ENCODE measurements around the gene TYW1. TPM values are rescaled to one million over a fixed set of nuclear protein-coding genes. Genes with fewer than 3 reads are reported as not detected.
"Not testable (repeated sequence)": the region's sequence is repeated elsewhere in the genome, so short reads cannot be mapped to it uniquely, and the experiment has no call there.

TYW1 gene
- total RNA-seq, 1 donor from 2014 or later, result 17.7 TPM

GRCh38 chr7:67056683-67057082 is 60.0 kb downstream of the TYW1 start:
- no peak for DNase-seq (ENCODE audit: extremely low spot score, unreplicated experiment)
- Mint-ChIP-seq H3K27ac (no peak overlapping the region), H3K9me3 (peaks cover 5% of the 10 kb centered on the region), H3K4me3 (no peak overlapping the region), H3K27me3 (no peaks in the 10 kb centered on the region), H3K36me3 (peaks cover 25% of the 10 kb centered on the region), H3K4me1 (ENCODE audit: unreplicated experiment) (no peaks in the 10 kb centered on the region)
- TF ChIP-seq CTCF (conservative IDR thresholded peaks at IDR 0.05), result no peak

DNA sequence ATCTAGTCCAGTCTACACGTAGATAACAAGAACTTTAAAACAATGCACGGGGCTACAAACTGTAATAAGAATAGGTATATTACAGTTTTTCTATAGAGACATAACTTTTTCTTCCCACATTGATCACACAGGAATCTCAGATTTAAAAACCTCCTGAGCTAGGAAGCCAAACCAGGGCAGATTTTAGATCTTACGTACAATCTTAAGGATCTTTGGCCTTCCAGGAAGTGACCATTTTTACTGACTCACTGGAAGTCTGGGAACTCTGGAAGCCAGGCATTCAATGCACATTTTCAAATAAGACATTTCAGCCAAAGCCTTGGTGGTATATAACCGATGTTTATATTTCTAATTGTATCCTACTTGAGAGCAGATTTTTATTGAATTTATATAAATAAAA is 64.7 kb downstream of the TYW1 start:
- H3K9me3 Mint-ChIP-seq; H3K4me3 Mint-ChIP-seq; H3K27ac Mint-ChIP-seq; DNase-seq (ENCODE audit: extremely low spot score, unreplicated experiment); H3K4me1 Mint-ChIP-seq (ENCODE audit: unreplicated experiment); H3K27me3 Mint-ChIP-seq: not testable (repeated sequence)
- H3K36me3 Mint-ChIP-seq, result peaks cover 30% of the 10 kb centered on the region

- H3K27ac Mint-ChIP-seq; H3K9me3 Mint-ChIP-seq; DNase-seq (ENCODE audit: extremely low spot score, unreplicated experiment); H3K27me3 Mint-ChIP-seq; H3K4me3 Mint-ChIP-seq; H3K4me1 Mint-ChIP-seq (ENCODE audit: unreplicated experiment): not testable (repeated sequence)
- H3K36me3 Mint-ChIP-seq, result peaks cover 30% of the 10 kb centered on the region
Observed at GRCh38 chr7:67062802-67063201, 66.2 kb downstream of the TYW1 start.

GRCh38 chr7:67066950-67067622 is 70.5 kb downstream of the TYW1 start:
- not testable (repeated sequence) for DNase-seq (ENCODE audit: extremely low spot score, unreplicated experiment); H3K9me3 Mint-ChIP-seq; H3K4me1 Mint-ChIP-seq (ENCODE audit: unreplicated experiment); H3K27ac Mint-ChIP-seq; H3K4me3 Mint-ChIP-seq; H3K27me3 Mint-ChIP-seq
- peaks cover 44% of the 10 kb centered on the region for H3K36me3 Mint-ChIP-seq

- H3K4me1 Mint-ChIP-seq (ENCODE audit: unreplicated experiment); H3K27me3 Mint-ChIP-seq; H3K27ac Mint-ChIP-seq; DNase-seq (ENCODE audit: extremely low spot score, unreplicated experiment); H3K4me3 Mint-ChIP-seq: not testable (repeated sequence)
- Mint-ChIP-seq H3K9me3 (peaks cover 13% of the 10 kb centered on the region), H3K36me3 (peaks cover 37% of the 10 kb centered on the region)
Observed at GRCh38 chr7:67076120-67076519, 79.5 kb downstream of the TYW1 start.

DNA sequence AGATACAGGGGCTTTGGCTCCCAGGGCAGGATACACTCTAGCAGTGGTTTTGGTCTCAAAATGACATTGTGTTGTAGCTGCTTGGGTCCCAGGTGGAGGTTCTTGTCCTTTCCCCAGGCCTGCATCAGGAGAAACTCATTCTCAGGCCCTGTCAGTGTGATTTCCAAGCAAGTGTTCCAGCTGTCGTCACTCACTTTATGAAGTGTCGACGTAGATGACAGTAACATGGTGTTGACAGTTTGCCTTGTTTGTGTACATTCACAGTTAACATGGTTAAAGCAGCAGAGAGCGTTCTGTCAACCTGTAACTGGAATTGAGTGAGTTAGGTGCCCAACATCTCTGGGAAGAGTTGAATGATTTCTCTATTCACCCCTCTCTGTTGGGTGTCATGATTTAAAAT is 86.2 kb downstream of the TYW1 start:
- not testable (repeated sequence) for H3K27ac Mint-ChIP-seq; H3K9me3 Mint-ChIP-seq; H3K27me3 Mint-ChIP-seq; H3K4me1 Mint-ChIP-seq (ENCODE audit: unreplicated experiment); DNase-seq (ENCODE audit: extremely low spot score, unreplicated experiment); H3K4me3 Mint-ChIP-seq
- H3K36me3 Mint-ChIP-seq, result peaks cover 38% of the 10 kb centered on the region

DNA sequence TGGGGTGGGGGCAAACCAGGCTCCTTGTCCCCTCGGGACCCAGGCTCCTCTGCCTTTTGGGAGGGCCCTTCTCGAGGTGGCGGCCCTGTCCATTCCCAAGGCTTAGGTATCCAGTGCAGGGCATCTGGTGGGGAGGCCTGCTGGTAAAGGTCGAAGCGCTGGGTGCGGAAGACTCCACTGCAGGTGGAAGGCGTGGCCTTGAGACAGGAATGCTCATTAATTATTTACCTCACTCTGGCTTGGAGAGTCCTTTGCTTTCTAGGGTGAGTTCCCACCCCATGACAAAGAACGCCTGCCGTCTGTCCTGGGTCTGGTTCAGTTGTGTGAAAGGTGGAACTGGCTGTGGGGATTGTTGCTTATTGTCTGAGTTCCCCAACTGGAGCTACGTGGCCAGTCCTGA is 92.6 kb downstream of the TYW1 start:
- H3K27me3 Mint-ChIP-seq; DNase-seq (ENCODE audit: extremely low spot score, unreplicated experiment); H3K27ac Mint-ChIP-seq; H3K9me3 Mint-ChIP-seq; H3K4me3 Mint-ChIP-seq; H3K4me1 Mint-ChIP-seq (ENCODE audit: unreplicated experiment): not testable (repeated sequence)
- peaks cover 24% of the 10 kb centered on the region for H3K36me3 Mint-ChIP-seq

GRCh38 chr7:67091053-67091452 is 94.4 kb downstream of the TYW1 start:
- not testable (repeated sequence) for H3K27ac Mint-ChIP-seq; H3K4me1 Mint-ChIP-seq (ENCODE audit: unreplicated experiment); H3K4me3 Mint-ChIP-seq; DNase-seq (ENCODE audit: extremely low spot score, unreplicated experiment); H3K9me3 Mint-ChIP-seq; H3K27me3 Mint-ChIP-seq
- peaks cover 21% of the 10 kb centered on the region for H3K36me3 Mint-ChIP-seq

- not testable (repeated sequence) for H3K9me3 Mint-ChIP-seq; H3K27ac Mint-ChIP-seq; H3K4me3 Mint-ChIP-seq; DNase-seq (ENCODE audit: extremely low spot score, unreplicated experiment); H3K4me1 Mint-ChIP-seq (ENCODE audit: unreplicated experiment); H3K27me3 Mint-ChIP-seq
- peaks cover 33% of the 10 kb centered on the region for H3K36me3 Mint-ChIP-seq
Observed at GRCh38 chr7:67098031-67098430, 101.4 kb downstream of the TYW1 start.

DNA sequence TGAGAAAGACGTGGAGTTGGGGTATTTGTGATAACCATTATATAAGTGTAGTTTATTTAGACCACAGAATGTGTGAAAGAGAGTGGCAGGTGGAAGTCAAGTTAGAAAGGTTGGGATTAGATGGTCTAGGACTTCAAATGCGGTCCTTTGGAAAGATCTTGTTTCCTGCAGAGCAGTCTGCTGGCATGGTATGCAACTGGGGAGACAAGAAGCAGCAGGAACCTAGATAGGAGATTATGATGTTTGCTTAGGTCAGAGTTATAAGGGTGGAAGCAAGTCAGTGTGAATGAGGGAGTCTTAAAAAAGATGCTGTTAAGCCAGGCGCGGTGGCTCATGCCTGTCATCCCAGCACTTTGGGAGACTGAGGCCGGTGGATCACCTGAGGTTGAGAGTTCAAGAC is 102.8 kb downstream of the TYW1 start:
- not testable (repeated sequence) for H3K4me1 Mint-ChIP-seq (ENCODE audit: unreplicated experiment); DNase-seq (ENCODE audit: extremely low spot score, unreplicated experiment); H3K9me3 Mint-ChIP-seq; H3K27ac Mint-ChIP-seq; H3K27me3 Mint-ChIP-seq; H3K4me3 Mint-ChIP-seq
- H3K36me3 Mint-ChIP-seq, result peaks cover 35% of the 10 kb centered on the region

GRCh38 chr7:67100038-67100437 is 103.4 kb downstream of the TYW1 start:
- H3K36me3 Mint-ChIP-seq, result peaks cover 32% of the 10 kb centered on the region
- H3K4me1 Mint-ChIP-seq (ENCODE audit: unreplicated experiment); H3K9me3 Mint-ChIP-seq; H3K27ac Mint-ChIP-seq; DNase-seq (ENCODE audit: extremely low spot score, unreplicated experiment); H3K4me3 Mint-ChIP-seq; H3K27me3 Mint-ChIP-seq: not testable (repeated sequence)
